ENCODE results near the gene KCNK1.

Gene KCNK1

DNA sequence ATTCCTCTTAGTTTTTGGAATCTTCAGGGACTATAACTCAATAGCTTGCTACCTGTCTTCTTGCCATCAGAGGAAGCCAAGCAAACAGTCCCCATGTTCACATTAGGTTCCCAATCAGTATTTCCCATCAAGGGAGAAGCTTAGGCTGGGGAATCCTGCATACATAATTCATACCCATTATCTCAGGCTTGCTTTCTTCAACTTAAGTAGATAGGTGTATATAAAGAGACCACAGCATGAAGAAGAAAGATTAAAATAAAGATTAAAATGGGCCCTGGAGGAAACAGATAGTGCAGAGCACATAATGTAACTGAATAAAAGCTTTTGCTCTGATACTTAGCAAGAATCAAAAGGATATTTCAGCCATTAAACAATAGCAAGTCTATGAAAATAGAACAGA is 29.0 kb upstream of the KCNK1 start:
- Histone ChIP-seq H3K27me3 (replicated peaks; ENCODE audit: control insufficient read depth, insufficient read depth, low read length, poor library complexity, severe bottlenecking) (no peaks in the 10 kb centered on the region), H3K9me3 (ENCODE audit: control insufficient read depth, low read length) (no peaks in the 10 kb centered on the region), H3K36me3 (ENCODE audit: control insufficient read depth, insufficient read depth, low read length) (no peaks in the 10 kb centered on the region), H3K27ac (ENCODE audit: insufficient read depth, low read length, poor library complexity, severe bottlenecking) (no peak overlapping the region), H3K4me3 (ENCODE audit: insufficient read depth, low read depth, low read length, poor library complexity, severe bottlenecking) (no peak overlapping the region), H3K4me1 (ENCODE audit: control insufficient read depth, insufficient read depth, low read length, poor library complexity, severe bottlenecking) (no peaks in the 10 kb centered on the region)
- no peak for DNase-seq

- no peaks in the 10 kb centered on the region for H3K36me3 ChIP-seq (ENCODE audit: control insufficient read depth, insufficient read depth, low read length)
- H3K9me3 ChIP-seq (ENCODE audit: control insufficient read depth, low read length) = no peaks in the 10 kb centered on the region
- no peaks in the 10 kb centered on the region for H3K4me1 ChIP-seq (ENCODE audit: control insufficient read depth, insufficient read depth, low read length, poor library complexity, severe bottlenecking)
- H3K27me3 ChIP-seq (replicated peaks; ENCODE audit: control insufficient read depth, insufficient read depth, low read length, poor library complexity, severe bottlenecking) = no peaks in the 10 kb centered on the region
- no peak overlapping the region for H3K27ac ChIP-seq (ENCODE audit: insufficient read depth, low read length, poor library complexity, severe bottlenecking)
- no peak for DNase-seq
- no peak overlapping the region for H3K4me3 ChIP-seq (ENCODE audit: insufficient read depth, low read depth, low read length, poor library complexity, severe bottlenecking)
Observed at GRCh38 chr1:233586301-233586700, 27.6 kb upstream of the KCNK1 start.

DNA sequence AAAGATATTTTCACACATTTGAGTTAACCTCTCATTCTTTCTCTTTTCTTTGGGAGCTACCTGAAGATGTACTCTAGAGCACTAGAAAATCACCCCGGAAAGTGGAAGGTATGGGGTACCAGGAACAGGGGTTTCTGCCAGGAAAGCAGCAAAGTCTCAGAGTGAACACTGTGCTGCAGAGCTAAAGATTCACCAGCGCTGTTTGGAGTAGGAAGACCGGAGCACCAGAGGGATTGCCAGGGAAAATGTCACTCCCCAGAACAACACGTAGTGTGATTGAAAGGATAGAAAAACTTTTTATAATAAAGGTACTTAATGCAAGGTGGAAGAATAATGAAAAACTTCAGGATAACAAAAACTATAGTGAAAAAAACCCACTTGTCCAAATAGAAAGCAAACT is 26.7 kb upstream of the KCNK1 start:
- no peaks in the 10 kb centered on the region for H3K9me3 ChIP-seq (ENCODE audit: control insufficient read depth, low read length)
- DNase-seq = no peak
- no peak overlapping the region for H3K4me3 ChIP-seq (ENCODE audit: insufficient read depth, low read depth, low read length, poor library complexity, severe bottlenecking)
- no peaks in the 10 kb centered on the region for H3K27me3 ChIP-seq (replicated peaks; ENCODE audit: control insufficient read depth, insufficient read depth, low read length, poor library complexity, severe bottlenecking)
- no peaks in the 10 kb centered on the region for H3K4me1 ChIP-seq (ENCODE audit: control insufficient read depth, insufficient read depth, low read length, poor library complexity, severe bottlenecking)
- H3K36me3 ChIP-seq (ENCODE audit: control insufficient read depth, insufficient read depth, low read length) = no peaks in the 10 kb centered on the region
- H3K27ac ChIP-seq (ENCODE audit: insufficient read depth, low read length, poor library complexity, severe bottlenecking) = no peak overlapping the region

DNA sequence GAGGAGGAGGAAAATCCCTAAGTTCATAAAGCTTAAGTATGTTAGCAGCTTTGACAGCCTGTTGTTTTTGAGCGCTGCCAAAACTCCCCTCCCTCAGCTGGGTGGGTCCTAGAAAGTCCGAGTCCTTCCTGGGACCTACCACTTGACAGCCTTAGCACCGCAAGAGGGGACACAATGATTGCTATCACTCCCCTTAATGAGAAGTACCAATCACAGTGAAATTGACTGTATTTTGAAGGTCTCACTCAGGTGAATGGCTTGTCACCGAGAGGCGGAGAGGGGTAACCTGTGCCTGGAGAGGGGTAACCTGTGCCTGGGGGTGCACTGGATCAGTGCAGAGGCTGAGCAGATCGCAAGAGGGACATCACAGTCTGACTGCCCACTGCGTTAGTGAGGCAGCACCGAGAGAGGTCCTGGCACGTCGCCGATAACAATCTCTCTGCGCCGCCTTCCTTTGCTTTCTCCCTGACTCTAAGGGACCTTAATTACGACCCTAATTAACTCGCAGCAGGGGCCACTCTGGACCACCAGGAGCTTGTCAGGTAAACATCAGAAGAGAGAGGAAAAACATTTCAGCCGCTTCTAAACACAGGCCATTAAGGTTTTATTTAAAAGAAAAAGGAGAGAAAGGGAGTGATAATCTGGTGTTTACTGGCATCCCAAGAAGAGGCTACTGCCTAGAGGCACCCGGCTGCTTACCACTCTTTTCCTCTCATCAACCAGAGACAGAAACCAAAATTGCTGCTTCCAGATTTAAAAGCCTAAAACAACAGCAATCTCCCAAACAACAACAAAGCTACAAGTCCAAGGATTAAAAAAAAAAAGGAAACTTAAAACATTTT is 25.7 kb upstream of the KCNK1 start:
- H3K36me3 ChIP-seq (ENCODE audit: control insufficient read depth, insufficient read depth, low read length) = no peaks in the 10 kb centered on the region
- no peaks in the 10 kb centered on the region for H3K9me3 ChIP-seq (ENCODE audit: control insufficient read depth, low read length)
- H3K27me3 ChIP-seq (replicated peaks; ENCODE audit: control insufficient read depth, insufficient read depth, low read length, poor library complexity, severe bottlenecking) = no peaks in the 10 kb centered on the region
- H3K4me3 ChIP-seq (ENCODE audit: insufficient read depth, low read depth, low read length, poor library complexity, severe bottlenecking) = no peak overlapping the region
- DNase-seq = no peak
- H3K27ac ChIP-seq (ENCODE audit: insufficient read depth, low read length, poor library complexity, severe bottlenecking) = no peak overlapping the region
- H3K4me1 ChIP-seq (ENCODE audit: control insufficient read depth, insufficient read depth, low read length, poor library complexity, severe bottlenecking) = no peaks in the 10 kb centered on the region

- no peaks in the 10 kb centered on the region for H3K27me3 ChIP-seq (replicated peaks; ENCODE audit: control insufficient read depth, insufficient read depth, low read length, poor library complexity, severe bottlenecking)
- no peaks in the 10 kb centered on the region for H3K36me3 ChIP-seq (ENCODE audit: control insufficient read depth, insufficient read depth, low read length)
- H3K9me3 ChIP-seq (ENCODE audit: control insufficient read depth, low read length) = no peaks in the 10 kb centered on the region
- H3K4me3 ChIP-seq (ENCODE audit: insufficient read depth, low read depth, low read length, poor library complexity, severe bottlenecking) = no peak overlapping the region
- DNase-seq = no peak
- no peaks in the 10 kb centered on the region for H3K4me1 ChIP-seq (ENCODE audit: control insufficient read depth, insufficient read depth, low read length, poor library complexity, severe bottlenecking)
- no peak overlapping the region for H3K27ac ChIP-seq (ENCODE audit: insufficient read depth, low read length, poor library complexity, severe bottlenecking)
Observed at GRCh38 chr1:233597489-233597901, 16.4 kb upstream of the KCNK1 start.

DNA sequence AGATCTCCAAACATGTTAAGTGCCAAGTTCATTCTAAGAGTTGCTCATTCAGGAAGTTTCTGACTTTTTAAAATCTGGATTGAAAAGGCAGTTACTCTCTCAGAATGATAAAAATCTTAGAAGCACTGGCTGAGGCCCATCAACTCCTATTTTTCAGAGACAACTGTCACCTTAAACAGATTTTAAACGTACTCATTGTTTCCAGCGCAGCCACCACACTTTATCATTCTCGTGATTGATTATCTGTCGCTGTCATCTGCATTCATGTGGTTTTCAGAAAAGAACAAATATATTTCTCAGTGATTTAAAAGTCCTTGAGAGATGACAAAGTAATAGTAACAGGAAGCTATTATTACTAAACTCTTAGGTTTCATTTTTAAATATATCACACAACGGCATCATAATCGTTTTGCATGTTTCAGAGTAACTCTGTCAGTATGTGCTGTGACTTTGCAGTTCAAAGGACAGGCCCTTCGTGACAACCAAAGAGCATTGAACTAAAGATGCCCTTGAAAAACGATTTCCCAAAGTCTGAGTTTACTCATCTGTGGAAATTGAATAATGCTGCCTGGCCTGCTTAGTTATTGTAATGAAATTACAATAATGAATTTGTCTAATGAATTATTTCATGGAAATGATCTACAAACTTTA is 14.9 kb upstream of the KCNK1 start:
- Histone ChIP-seq H3K27me3 (replicated peaks; ENCODE audit: control insufficient read depth, insufficient read depth, low read length, poor library complexity, severe bottlenecking) (no peaks in the 10 kb centered on the region), H3K36me3 (ENCODE audit: control insufficient read depth, insufficient read depth, low read length) (no peaks in the 10 kb centered on the region), H3K4me3 (ENCODE audit: insufficient read depth, low read depth, low read length, poor library complexity, severe bottlenecking) (no peak overlapping the region), H3K4me1 (ENCODE audit: control insufficient read depth, insufficient read depth, low read length, poor library complexity, severe bottlenecking) (no peaks in the 10 kb centered on the region), H3K9me3 (ENCODE audit: control insufficient read depth, low read length) (no peaks in the 10 kb centered on the region), H3K27ac (ENCODE audit: insufficient read depth, low read length, poor library complexity, severe bottlenecking) (no peak overlapping the region)
- no peak for DNase-seq

- no peak overlapping the region for H3K4me3 ChIP-seq (ENCODE audit: insufficient read depth, low read depth, low read length, poor library complexity, severe bottlenecking)
- H3K27me3 ChIP-seq (replicated peaks; ENCODE audit: control insufficient read depth, insufficient read depth, low read length, poor library complexity, severe bottlenecking) = no peaks in the 10 kb centered on the region
- H3K4me1 ChIP-seq (ENCODE audit: control insufficient read depth, insufficient read depth, low read length, poor library complexity, severe bottlenecking) = no peaks in the 10 kb centered on the region
- no peaks in the 10 kb centered on the region for H3K9me3 ChIP-seq (ENCODE audit: control insufficient read depth, low read length)
- H3K36me3 ChIP-seq (ENCODE audit: control insufficient read depth, insufficient read depth, low read length) = no peaks in the 10 kb centered on the region
- no peak for DNase-seq
- H3K27ac ChIP-seq (ENCODE audit: insufficient read depth, low read length, poor library complexity, severe bottlenecking) = no peak overlapping the region
Observed at GRCh38 chr1:233599542-233600073, 14.3 kb upstream of the KCNK1 start.

DNA sequence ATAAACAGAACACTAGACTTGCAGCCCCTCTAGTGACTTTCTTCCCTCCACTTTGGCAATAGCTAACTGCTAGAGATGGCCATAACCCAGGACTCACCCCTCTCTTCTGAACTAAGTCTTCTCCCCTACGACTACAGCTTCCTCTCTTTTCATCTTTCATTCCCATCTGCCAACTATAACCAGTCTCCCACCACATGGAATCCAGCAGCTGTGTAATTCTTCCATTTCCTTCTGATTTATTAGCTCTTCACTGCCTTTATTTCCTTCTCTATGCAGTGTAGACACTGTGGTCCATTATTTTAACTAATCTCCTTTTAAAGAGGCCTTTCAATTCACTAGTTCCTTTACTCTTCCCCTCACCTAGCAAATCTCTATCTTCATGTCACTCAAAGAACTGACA is 13.4 kb upstream of the KCNK1 start:
- Histone ChIP-seq H3K27me3 (replicated peaks; ENCODE audit: control insufficient read depth, insufficient read depth, low read length, poor library complexity, severe bottlenecking) (no peaks in the 10 kb centered on the region), H3K27ac (ENCODE audit: insufficient read depth, low read length, poor library complexity, severe bottlenecking) (no peak overlapping the region)
- no peak for DNase-seq

DNA sequence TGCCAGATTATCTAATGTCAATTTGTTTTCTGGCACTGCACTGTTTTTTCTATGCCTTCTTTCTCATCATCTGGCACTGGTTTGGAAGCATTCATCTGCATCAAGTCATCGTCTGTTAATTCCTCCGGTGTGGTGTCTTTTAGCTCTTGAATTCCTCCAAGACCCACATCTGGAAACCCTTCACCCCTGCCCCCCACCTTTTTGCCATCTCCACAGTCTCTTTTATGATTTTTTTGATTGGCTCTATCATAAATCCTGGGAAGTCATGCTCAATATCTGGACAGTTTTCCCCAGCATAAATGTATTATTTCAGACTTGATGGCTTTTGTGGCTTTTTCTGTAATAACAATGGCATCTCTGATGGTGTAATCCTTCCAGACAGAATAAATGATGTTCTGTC is 10.4 kb upstream of the KCNK1 start:
- Histone ChIP-seq H3K36me3 (ENCODE audit: control insufficient read depth, insufficient read depth, low read length) (no peaks in the 10 kb centered on the region), H3K27me3 (replicated peaks; ENCODE audit: control insufficient read depth, insufficient read depth, low read length, poor library complexity, severe bottlenecking) (no peaks in the 10 kb centered on the region), H3K27ac (ENCODE audit: insufficient read depth, low read length, poor library complexity, severe bottlenecking) (no peak overlapping the region), H3K9me3 (ENCODE audit: control insufficient read depth, low read length) (no peaks in the 10 kb centered on the region), H3K4me3 (ENCODE audit: insufficient read depth, low read depth, low read length, poor library complexity, severe bottlenecking) (no peak overlapping the region), H3K4me1 (ENCODE audit: control insufficient read depth, insufficient read depth, low read length, poor library complexity, severe bottlenecking) (no peaks in the 10 kb centered on the region)
- DNase-seq = no peak

More for the DNA sequence above, 13.4 kb upstream of the KCNK1 start:
- H3K4me3 ChIP-seq (ENCODE audit: insufficient read depth, low read depth, low read length, poor library complexity, severe bottlenecking) = no peak overlapping the region
- H3K9me3 ChIP-seq (ENCODE audit: control insufficient read depth, low read length) = no peaks in the 10 kb centered on the region
- H3K36me3 ChIP-seq (ENCODE audit: control insufficient read depth, insufficient read depth, low read length) = no peaks in the 10 kb centered on the region
- no peaks in the 10 kb centered on the region for H3K4me1 ChIP-seq (ENCODE audit: control insufficient read depth, insufficient read depth, low read length, poor library complexity, severe bottlenecking)

DNA sequence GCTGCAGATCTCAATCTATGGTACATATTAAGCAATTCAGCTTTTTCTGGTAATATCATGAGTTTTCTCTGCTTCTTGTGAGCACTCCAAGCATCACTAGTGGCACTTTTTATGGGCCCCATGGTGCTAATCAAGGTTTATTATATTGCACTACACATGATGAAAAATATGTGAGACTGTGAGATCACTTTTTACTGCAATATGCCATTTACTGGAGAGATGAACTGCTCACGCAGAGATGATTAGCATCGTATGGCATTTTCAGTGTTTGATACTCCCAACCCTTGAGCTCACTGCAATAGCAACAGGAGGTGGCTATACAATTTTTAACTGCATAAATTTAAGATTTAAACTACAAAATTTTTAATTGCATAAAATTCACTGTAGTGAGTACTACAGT is 8.7 kb upstream of the KCNK1 start:
- Histone ChIP-seq H3K36me3 (ENCODE audit: control insufficient read depth, insufficient read depth, low read length) (no peaks in the 10 kb centered on the region), H3K4me3 (ENCODE audit: insufficient read depth, low read depth, low read length, poor library complexity, severe bottlenecking) (no peak overlapping the region), H3K27ac (ENCODE audit: insufficient read depth, low read length, poor library complexity, severe bottlenecking) (no peak overlapping the region), H3K9me3 (ENCODE audit: control insufficient read depth, low read length) (no peaks in the 10 kb centered on the region), H3K27me3 (replicated peaks; ENCODE audit: control insufficient read depth, insufficient read depth, low read length, poor library complexity, severe bottlenecking) (no peaks in the 10 kb centered on the region), H3K4me1 (ENCODE audit: control insufficient read depth, insufficient read depth, low read length, poor library complexity, severe bottlenecking) (no peaks in the 10 kb centered on the region)
- no peak for DNase-seq
